HEK293 (cell line): ENCODE results near the gene FTO.

Experiments
- BCL11A ChIP-seq: fragments of 450-650 bp; formaldehyde crosslinking; IDR thresholded peaks from 2 replicates; pipeline ENCODE4 v1.5.1; 2016; ENCODE audit warnings: low read depth, missing biosample characterization, missing genetic modification characterization
- GLI2 ChIP-seq: fragments of 450-650 bp; formaldehyde crosslinking; IDR thresholded peaks from 2 replicates; pipeline ENCODE4; 2017; ENCODE audit warnings: missing biosample characterization, missing genetic modification characterization, low read depth, borderline replicate concordance
- OSR2 ChIP-seq: fragments of 450-650 bp; formaldehyde crosslinking; IDR thresholded peaks from 2 replicates; pipeline ENCODE4 v1.5.1; 2016; ENCODE audit warnings: missing biosample characterization, missing genetic modification characterization
- REPIN1 ChIP-seq: fragments of 450-650 bp; formaldehyde crosslinking; IDR thresholded peaks from 2 replicates; pipeline ENCODE4 v1.5.1; 2017; ENCODE audit warnings: missing biosample characterization, missing genetic modification characterization, low read depth
- REST ChIP-seq: fragments of 450-650 bp; formaldehyde crosslinking; IDR thresholded peaks from 2 replicates; pipeline ENCODE4 v1.5.1; 2016; ENCODE audit warnings: missing biosample characterization, missing genetic modification characterization
- SCRT1 ChIP-seq: fragments of 450-650 bp; formaldehyde crosslinking; IDR thresholded peaks from 2 replicates; pipeline ENCODE4 v1.5.1; 2016; ENCODE audit warnings: missing biosample characterization, missing genetic modification characterization, borderline replicate concordance
- ZBTB26 ChIP-seq: fragments of 450-650 bp; formaldehyde crosslinking; optimal IDR thresholded peaks from 2 replicates; pipeline ENCODE3; 2016; ENCODE audit warnings: missing biosample characterization, mild to moderate bottlenecking, missing genetic modification characterization
- ZNF112 ChIP-seq: fragments of 450-650 bp; formaldehyde crosslinking; IDR thresholded peaks from 2 replicates; pipeline ENCODE4 v1.5.0; 2017; ENCODE audit warnings: missing biosample characterization, missing genetic modification characterization
- ZNF211 ChIP-seq: fragments of 450-650 bp; formaldehyde crosslinking; IDR thresholded peaks from 2 replicates; pipeline ENCODE4 v1.5.1; 2016; ENCODE audit warnings: low read depth, missing biosample characterization, missing genetic modification characterization
- ZNF266 ChIP-seq: fragments of 450-650 bp; formaldehyde crosslinking; IDR thresholded peaks from 2 replicates; pipeline ENCODE4 v1.5.1; 2016; ENCODE audit warnings: missing biosample characterization, missing genetic modification characterization, low read depth
- ZNF324 ChIP-seq: fragments of 450-650 bp; formaldehyde crosslinking; IDR thresholded peaks from 2 replicates; pipeline ENCODE4 v1.5.1; 2016; ENCODE audit warnings: missing biosample characterization, missing genetic modification characterization
- ZNF341 ChIP-seq: fragments of 450-650 bp; formaldehyde crosslinking; IDR thresholded peaks from 2 replicates; pipeline ENCODE4; 2016; ENCODE audit warnings: low read depth, missing biosample characterization, missing genetic modification characterization
- ZNF404 ChIP-seq: fragments of 450-650 bp; formaldehyde crosslinking; IDR thresholded peaks from 2 replicates; pipeline ENCODE4 v1.5.1; 2017; ENCODE audit warnings: missing biosample characterization, missing genetic modification characterization
- ZNF423 ChIP-seq: fragments of 450-650 bp; formaldehyde crosslinking; IDR thresholded peaks from 2 replicates; pipeline ENCODE4 v1.5.1; 2016; ENCODE audit warnings: missing biosample characterization, missing genetic modification characterization
- ZNF449 ChIP-seq: fragments of 450-650 bp; formaldehyde crosslinking; IDR thresholded peaks from 2 replicates; pipeline ENCODE4 v1.5.1; 2017; ENCODE audit warnings: missing biosample characterization, mild to moderate bottlenecking, missing genetic modification characterization, moderate library complexity
- ZNF513 ChIP-seq: fragments of 450-650 bp; IDR thresholded peaks from 2 replicates; pipeline ENCODE4 v1.5.1; 2018; ENCODE audit warnings: missing biosample characterization, missing genetic modification characterization
- ZNF518A ChIP-seq: fragments of 450-650 bp; formaldehyde crosslinking; conservative IDR thresholded peaks from 2 replicates; pipeline ENCODE4 v1.5.1; 2016; ENCODE audit warnings: low read depth, missing biosample characterization, missing genetic modification characterization
- ZNF544 ChIP-seq: fragments of 450-650 bp; formaldehyde crosslinking; IDR thresholded peaks from 2 replicates; pipeline ENCODE4 v1.5.0; 2017; ENCODE audit warnings: missing biosample characterization, missing genetic modification characterization
- ZNF548 ChIP-seq: fragments of 450-650 bp; formaldehyde crosslinking; IDR thresholded peaks from 2 replicates; pipeline ENCODE4 v1.5.1; 2016; ENCODE audit warnings: missing biosample characterization, missing genetic modification characterization
- ZNF621 ChIP-seq: fragments of 450-650 bp; formaldehyde crosslinking; IDR thresholded peaks from 2 replicates; pipeline ENCODE4 v1.5.1; 2017; ENCODE audit warnings: missing biosample characterization, missing genetic modification characterization
- ZNF626 ChIP-seq: fragments of 450-650 bp; sonication (Bioruptor Pico); formaldehyde crosslinking; IDR thresholded peaks from 2 replicates; pipeline ENCODE4 v1.5.1; 2018; ENCODE audit warnings: missing biosample characterization, missing genetic modification characterization, inconsistent platforms
- ZNF645 ChIP-seq: fragments of 450-650 bp; formaldehyde crosslinking; IDR thresholded peaks from 2 replicates; pipeline ENCODE4; 2016; ENCODE audit warnings: missing biosample characterization, missing genetic modification characterization
- ZNF664 ChIP-seq: fragments of 450-650 bp; formaldehyde crosslinking; IDR thresholded peaks from 2 replicates; pipeline ENCODE4 v1.5.1; 2016; ENCODE audit warnings: missing biosample characterization, missing genetic modification characterization
- ZNF704 ChIP-seq: fragments of 450-650 bp; formaldehyde crosslinking; IDR thresholded peaks from 2 replicates; pipeline ENCODE4 v1.5.1; 2016; ENCODE audit warnings: missing biosample characterization, missing genetic modification characterization

The FTO gene

GRCh38 chr16:53773150-53773846 is 69.3 kb downstream of the FTO start (continued):
- TF ChIP-seq ZNF341 (no peak), SCRT1 (no peak), REPIN1 (tag by site-specific recombination) (no peak), ZNF518A (tag by site-specific recombination) (no peak), ZBTB26 (tag by site-specific recombination) (no peak), ZNF211 (tag by site-specific recombination) (no peak), ZNF704 (tag by site-specific recombination) (no peak), ZNF645 (no peak), GLI2 (tag by site-specific recombination) (peak; percentile 29; the same call in 1 of the 2 replicates), ZNF449 (tag by site-specific recombination) (0 out of 2 replicates have a peak, but pooled peaks have one; percentile 28), ZNF324 (tag by site-specific recombination) (no peak), ZNF423 (no peak), ZNF548 (tag by site-specific recombination) (no peak), ZNF621 (tag by site-specific recombination) (no peak), ZNF112 (tag by site-specific recombination) (no peak), ZNF513 (tag by site-specific recombination) (no peak), ZNF404 (no peak), REST (no peak), ZNF266 (tag by site-specific recombination) (no peak), ZNF664 (tag by site-specific recombination) (no peak), BCL11A (tag by site-specific recombination) (no peak), ZNF544 (tag by site-specific recombination) (no peak), ZNF626 (tag by site-specific recombination) (no peak), OSR2 (peak; percentile 90)
